Activated naive CD8-positive, alpha-beta T cell treated with anti-CD3 and anti-CD28 coated beads, Interleukin-2, amount 50 U/mL, for 24 hours (primary cell): Measurements from ENCODE around the gene TUT4.

Experiments
- ATAC-seq: fragments of 150-1000 bp; cut with Tn5 transposase; one replicate; pipeline ENCODE4 v1.10.0; 2021
- DNase-seq: peaks from one replicate; pipeline ENCODE4 v3.0.0; 2021
- H3K27ac Mint-ChIP-seq: one replicate; pipeline ENCODE4 v1.8.0; 2021; ENCODE audit warnings: mild to moderate bottlenecking, mixed read lengths
- H3K27me3 Mint-ChIP-seq: one replicate; pipeline ENCODE4 v1.8.0; 2021; ENCODE audit warnings: mixed read lengths
- H3K36me3 Mint-ChIP-seq: one replicate; pipeline ENCODE4 v1.8.0; 2021; ENCODE audit warnings: low read depth, mixed read lengths
- H3K4me1 Mint-ChIP-seq: one replicate; pipeline ENCODE4 v1.8.0; 2021; ENCODE audit warnings: mixed read lengths
- H3K4me3 Mint-ChIP-seq: one replicate; pipeline ENCODE4 v1.8.0; 2021; ENCODE audit warnings: mild to moderate bottlenecking, moderate library complexity, mixed read lengths
- H3K9me3 Mint-ChIP-seq: one replicate; pipeline ENCODE4 v1.8.0; 2021; ENCODE audit warnings: mixed read lengths

Gene TUT4

GRCh38 chr1:52531249-52531872 is 21.5 kb downstream of the TUT4 start:
- peaks cover 48% of the 10 kb centered on the region for H3K4me1 Mint-ChIP-seq

GRCh38 chr1:52530563-52531144 is 22.2 kb downstream of the TUT4 start:
- H3K9me3 Mint-ChIP-seq, result peaks cover 7% of the 10 kb centered on the region
- H3K36me3 Mint-ChIP-seq, result peaks cover 22% of the 10 kb centered on the region
- no peak for ATAC-seq
- no peak overlapping the region for H3K27ac Mint-ChIP-seq
- DNase-seq, result no peak
- H3K27me3 Mint-ChIP-seq, result no peaks in the 10 kb centered on the region
- peaks cover 48% of the 10 kb centered on the region for H3K4me1 Mint-ChIP-seq
- H3K4me3 Mint-ChIP-seq, result no peak overlapping the region

More at GRCh38 chr1:52531249-52531872, 21.5 kb downstream of the TUT4 start:
- no peak overlapping the region for H3K4me3 Mint-ChIP-seq
- no peak for DNase-seq
- no peak for ATAC-seq
- peaks cover 7% of the 10 kb centered on the region for H3K9me3 Mint-ChIP-seq
- peaks cover 22% of the 10 kb centered on the region for H3K36me3 Mint-ChIP-seq
- H3K27me3 Mint-ChIP-seq, result no peaks in the 10 kb centered on the region
- H3K27ac Mint-ChIP-seq, result no peak overlapping the region

GRCh38 chr1:52523376-52523775 is 29.5 kb downstream of the TUT4 start:
- no peak for DNase-seq
- H3K27me3 Mint-ChIP-seq, result no peaks in the 10 kb centered on the region
- no peak overlapping the region for H3K4me3 Mint-ChIP-seq
- ATAC-seq, result no peak
- peaks cover 26% of the 10 kb centered on the region for H3K36me3 Mint-ChIP-seq
- no peaks in the 10 kb centered on the region for H3K9me3 Mint-ChIP-seq
- no peak overlapping the region for H3K27ac Mint-ChIP-seq
- peaks cover 23% of the 10 kb centered on the region for H3K4me1 Mint-ChIP-seq

GRCh38 chr1:52520148-52520547 is 32.7 kb downstream of the TUT4 start:
- peak; percentile 93 for ATAC-seq
- Mint-ChIP-seq H3K4me3 (no peak overlapping the region), H3K27ac (peak overlapping the region; percentile 47), H3K36me3 (peaks cover 14% of the 10 kb centered on the region), H3K4me1 (peaks cover 23% of the 10 kb centered on the region), H3K9me3 (no peaks in the 10 kb centered on the region), H3K27me3 (no peaks in the 10 kb centered on the region)
- DNase-seq, result no peak

- Mint-ChIP-seq H3K36me3 (peaks cover 10% of the 10 kb centered on the region), H3K27ac (no peak overlapping the region), H3K4me1 (peaks cover 19% of the 10 kb centered on the region), H3K4me3 (no peak overlapping the region), H3K9me3 (no peaks in the 10 kb centered on the region), H3K27me3 (no peaks in the 10 kb centered on the region)
- DNase-seq (no peak), ATAC-seq (no peak)
Measured at GRCh38 chr1:52518962-52519361, 33.9 kb downstream of the TUT4 start.

GRCh38 chr1:52511851-52512615 is 40.9 kb downstream of the TUT4 start:
- Mint-ChIP-seq H3K4me3 (no peak overlapping the region), H3K4me1 (peaks cover 3% of the 10 kb centered on the region), H3K27ac (no peak overlapping the region), H3K9me3 (no peaks in the 10 kb centered on the region), H3K36me3 (peaks cover 16% of the 10 kb centered on the region), H3K27me3 (no peaks in the 10 kb centered on the region)
- DNase-seq (no peak), ATAC-seq (peak; percentile 40)

- H3K27me3 Mint-ChIP-seq, result no peaks in the 10 kb centered on the region
- DNase-seq (no peak), ATAC-seq (no peak)
- no peak overlapping the region for H3K4me3 Mint-ChIP-seq
- no peaks in the 10 kb centered on the region for H3K9me3 Mint-ChIP-seq
- no peak overlapping the region for H3K27ac Mint-ChIP-seq
- H3K4me1 Mint-ChIP-seq, result peaks cover 3% of the 10 kb centered on the region
- peaks cover 17% of the 10 kb centered on the region for H3K36me3 Mint-ChIP-seq
Measured at GRCh38 chr1:52511439-52511838, 41.5 kb downstream of the TUT4 start.

- Mint-ChIP-seq H3K4me1 (peaks cover 3% of the 10 kb centered on the region), H3K27me3 (no peaks in the 10 kb centered on the region), H3K4me3 (no peak overlapping the region), H3K27ac (no peak overlapping the region), H3K9me3 (no peaks in the 10 kb centered on the region), H3K36me3 (peaks cover 26% of the 10 kb centered on the region)
- no peak for DNase-seq
- ATAC-seq, result no peak
Measured at GRCh38 chr1:52506920-52507546, 45.9 kb downstream of the TUT4 start.

- Mint-ChIP-seq H3K27me3 (no peaks in the 10 kb centered on the region), H3K9me3 (no peaks in the 10 kb centered on the region), H3K27ac (no peak overlapping the region), H3K4me1 (peaks cover 1% of the 10 kb centered on the region), H3K36me3 (peaks cover 30% of the 10 kb centered on the region), H3K4me3 (no peak overlapping the region)
- ATAC-seq, result no peak
- no peak for DNase-seq
Measured at GRCh38 chr1:52506349-52506748, 46.5 kb downstream of the TUT4 start.

GRCh38 chr1:52504720-52505119 is 48.2 kb downstream of the TUT4 start:
- Mint-ChIP-seq H3K36me3 (peaks cover 26% of the 10 kb centered on the region), H3K9me3 (no peaks in the 10 kb centered on the region), H3K27me3 (no peaks in the 10 kb centered on the region), H3K4me1 (no peaks in the 10 kb centered on the region), H3K4me3 (no peak overlapping the region), H3K27ac (no peak overlapping the region)
- DNase-seq, result no peak
- ATAC-seq, result no peak

- H3K27me3 Mint-ChIP-seq, result no peaks in the 10 kb centered on the region
Measured at GRCh38 chr1:52503706-52504105, 49.2 kb downstream of the TUT4 start.

GRCh38 chr1:52502789-52503188 is 50.1 kb downstream of the TUT4 start:
- peaks cover 20% of the 10 kb centered on the region for H3K36me3 Mint-ChIP-seq
- no peak for ATAC-seq
- DNase-seq, result no peak
- no peak overlapping the region for H3K4me3 Mint-ChIP-seq
- no peak overlapping the region for H3K27ac Mint-ChIP-seq
- H3K4me1 Mint-ChIP-seq, result no peaks in the 10 kb centered on the region
- H3K9me3 Mint-ChIP-seq, result no peaks in the 10 kb centered on the region
- H3K27me3 Mint-ChIP-seq, result no peaks in the 10 kb centered on the region

More at GRCh38 chr1:52503706-52504105, 49.2 kb downstream of the TUT4 start:
- DNase-seq, result no peak
- no peak overlapping the region for H3K27ac Mint-ChIP-seq
- H3K9me3 Mint-ChIP-seq, result no peaks in the 10 kb centered on the region
- peaks cover 20% of the 10 kb centered on the region for H3K36me3 Mint-ChIP-seq
- H3K4me1 Mint-ChIP-seq, result no peaks in the 10 kb centered on the region
- no peak overlapping the region for H3K4me3 Mint-ChIP-seq
- no peak for ATAC-seq

- H3K9me3 Mint-ChIP-seq, result no peaks in the 10 kb centered on the region
- no peaks in the 10 kb centered on the region for H3K27me3 Mint-ChIP-seq
- no peak for ATAC-seq
- H3K27ac Mint-ChIP-seq, result no peak overlapping the region
- H3K4me3 Mint-ChIP-seq, result no peak overlapping the region
- peaks cover 15% of the 10 kb centered on the region for H3K36me3 Mint-ChIP-seq
- no peak for DNase-seq
- H3K4me1 Mint-ChIP-seq, result peaks cover 2% of the 10 kb centered on the region
Measured at GRCh38 chr1:52487632-52488031, 65.3 kb downstream of the TUT4 start.

- no peak overlapping the region for H3K4me3 Mint-ChIP-seq
- H3K36me3 Mint-ChIP-seq, result peaks cover 3% of the 10 kb centered on the region
- no peak for ATAC-seq
- no peaks in the 10 kb centered on the region for H3K9me3 Mint-ChIP-seq
- H3K27ac Mint-ChIP-seq, result no peak overlapping the region
- no peak for DNase-seq
- no peaks in the 10 kb centered on the region for H3K27me3 Mint-ChIP-seq
- H3K4me1 Mint-ChIP-seq, result no peaks in the 10 kb centered on the region
Measured at GRCh38 chr1:52482326-52483004, 70.4 kb downstream of the TUT4 start.
